A549 (cell line): ENCODE measurements around the gene ACACA.

ENCODE experiments used
- CHD2 ChIP-seq: fragments of 150-350 bp; IDR thresholded peaks from 2 replicates; pipeline ENCODE4 v1.6.1; 2014; ENCODE audit warnings: low read length; ENCODE audit not compliant: partially characterized antibody
- CTCF ChIP-seq: fragments of >200 bp; sonication (Bioruptor Twin); formaldehyde crosslinking; IDR thresholded peaks from 3 replicates; pipeline ENCODE4 v1.5.1; 2016
- HDAC2 ChIP-seq: fragments of 200-600 bp; sonication (generic); IDR thresholded peaks from 2 replicates; pipeline ENCODE4 v1.6.1; 2016
- HES2 ChIP-seq: fragments of >200 bp; sonication (Bioruptor Twin); formaldehyde crosslinking; IDR thresholded peaks from 2 replicates; pipeline ENCODE4 v1.6.1; 2016
- HMGXB4 ChIP-seq: fragments of 250-450 bp; sonication (Bioruptor Pico); IDR thresholded peaks from 2 replicates; pipeline ENCODE4 v1.5.0; 2021; ENCODE audit warnings: mild to moderate bottlenecking, moderate library complexity, borderline replicate concordance
- MAFK ChIP-seq: fragments of 450-650 bp; IDR thresholded peaks from 2 replicates; pipeline ENCODE4 v1.6.1; 2014; ENCODE audit not compliant: partially characterized antibody
- MAZ ChIP-seq: fragments of 150-350 bp; IDR thresholded peaks from 2 replicates; pipeline ENCODE4 v1.6.1; 2014; ENCODE audit warnings: antibody characterized with exemption, low read depth, low read length, borderline replicate concordance
- PHF8 ChIP-seq: fragments of 200-600 bp; sonication (generic); IDR thresholded peaks from 2 replicates; pipeline ENCODE4 v1.6.1; 2016; ENCODE audit warnings: low read depth, mild to moderate bottlenecking, antibody characterized with exemption, moderate library complexity, borderline replicate concordance
- POLR2A ChIP-seq: IDR thresholded peaks from 2 replicates; pipeline ENCODE4 v1.6.1; 2012; ENCODE audit warnings: mild to moderate bottlenecking, low read length
- POLR2AphosphoS2 ChIP-seq: conservative IDR thresholded peaks from 2 replicates; pipeline ENCODE4 v1.6.1; 2012; ENCODE audit warnings: low read length, improper control_type of control experiment, inconsistent platforms
- RFX5 ChIP-seq: fragments of 450-650 bp; IDR thresholded peaks from 2 replicates; pipeline ENCODE4 v1.7.1; 2014; ENCODE audit warnings: antibody characterized with exemption, mild to moderate bottlenecking, moderate library complexity
- TF ChIP-seq, protein P1 (sequence below): fragments of 200-600 bp; sonication (generic); IDR thresholded peaks from 2 replicates; pipeline ENCODE4 v1.6.1; 2016; ENCODE audit warnings: antibody characterized with exemption, mild to moderate bottlenecking, moderate library complexity

- TF ChIP-seq POLR2A, result no peak
- TF ChIP-seq CTCF, result no peak
- TF ChIP-seq HES2, result no peak
- no peak for TF ChIP-seq MAZ
- TF ChIP-seq RFX5, result no peak
- no peak for TF ChIP-seq MAFK
- no peak for TF ChIP-seq HMGXB4
- TF ChIP-seq CHD2, result no peak
- no peak for TF ChIP-seq HDAC2
- TF ChIP-seq POLR2AphosphoS2, result no peak
- TF ChIP-seq, protein P1, sequence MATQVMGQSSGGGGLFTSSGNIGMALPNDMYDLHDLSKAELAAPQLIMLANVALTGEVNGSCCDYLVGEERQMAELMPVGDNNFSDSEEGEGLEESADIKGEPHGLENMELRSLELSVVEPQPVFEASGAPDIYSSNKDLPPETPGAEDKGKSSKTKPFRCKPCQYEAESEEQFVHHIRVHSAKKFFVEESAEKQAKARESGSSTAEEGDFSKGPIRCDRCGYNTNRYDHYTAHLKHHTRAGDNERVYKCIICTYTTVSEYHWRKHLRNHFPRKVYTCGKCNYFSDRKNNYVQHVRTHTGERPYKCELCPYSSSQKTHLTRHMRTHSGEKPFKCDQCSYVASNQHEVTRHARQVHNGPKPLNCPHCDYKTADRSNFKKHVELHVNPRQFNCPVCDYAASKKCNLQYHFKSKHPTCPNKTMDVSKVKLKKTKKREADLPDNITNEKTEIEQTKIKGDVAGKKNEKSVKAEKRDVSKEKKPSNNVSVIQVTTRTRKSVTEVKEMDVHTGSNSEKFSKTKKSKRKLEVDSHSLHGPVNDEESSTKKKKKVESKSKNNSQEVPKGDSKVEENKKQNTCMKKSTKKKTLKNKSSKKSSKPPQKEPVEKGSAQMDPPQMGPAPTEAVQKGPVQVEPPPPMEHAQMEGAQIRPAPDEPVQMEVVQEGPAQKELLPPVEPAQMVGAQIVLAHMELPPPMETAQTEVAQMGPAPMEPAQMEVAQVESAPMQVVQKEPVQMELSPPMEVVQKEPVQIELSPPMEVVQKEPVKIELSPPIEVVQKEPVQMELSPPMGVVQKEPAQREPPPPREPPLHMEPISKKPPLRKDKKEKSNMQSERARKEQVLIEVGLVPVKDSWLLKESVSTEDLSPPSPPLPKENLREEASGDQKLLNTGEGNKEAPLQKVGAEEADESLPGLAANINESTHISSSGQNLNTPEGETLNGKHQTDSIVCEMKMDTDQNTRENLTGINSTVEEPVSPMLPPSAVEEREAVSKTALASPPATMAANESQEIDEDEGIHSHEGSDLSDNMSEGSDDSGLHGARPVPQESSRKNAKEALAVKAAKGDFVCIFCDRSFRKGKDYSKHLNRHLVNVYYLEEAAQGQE, result no peak
- TF ChIP-seq PHF8, result no peak
Observed at GRCh38 chr17:37103231-37103630, 303.4 kb downstream of the ACACA start.
